ENCODE measurements around the gene AGPAT4. TPM values are rescaled to one million over a fixed set of nuclear protein-coding genes. Genes with fewer than 3 reads are reported as not detected.

AGPAT4 gene
- total RNA-seq, 3 donors from 2014 or later, result 4.6 to 10.5 (median 6.2) TPM

- H3K9me3 ChIP-seq, result no peaks in the 10 kb centered on the region
- intact Hi-C loops (cut with DNase I; ENCODE audit: low total_unique reads), result no loop called here
- H3K27ac ChIP-seq, result no peak overlapping the region
- H3K27me3 ChIP-seq, result no peaks in the 10 kb centered on the region
- no peak for TF ChIP-seq POLR2AphosphoS5 (IDR thresholded peaks at IDR 0.05)
- TF ChIP-seq, protein P1, sequence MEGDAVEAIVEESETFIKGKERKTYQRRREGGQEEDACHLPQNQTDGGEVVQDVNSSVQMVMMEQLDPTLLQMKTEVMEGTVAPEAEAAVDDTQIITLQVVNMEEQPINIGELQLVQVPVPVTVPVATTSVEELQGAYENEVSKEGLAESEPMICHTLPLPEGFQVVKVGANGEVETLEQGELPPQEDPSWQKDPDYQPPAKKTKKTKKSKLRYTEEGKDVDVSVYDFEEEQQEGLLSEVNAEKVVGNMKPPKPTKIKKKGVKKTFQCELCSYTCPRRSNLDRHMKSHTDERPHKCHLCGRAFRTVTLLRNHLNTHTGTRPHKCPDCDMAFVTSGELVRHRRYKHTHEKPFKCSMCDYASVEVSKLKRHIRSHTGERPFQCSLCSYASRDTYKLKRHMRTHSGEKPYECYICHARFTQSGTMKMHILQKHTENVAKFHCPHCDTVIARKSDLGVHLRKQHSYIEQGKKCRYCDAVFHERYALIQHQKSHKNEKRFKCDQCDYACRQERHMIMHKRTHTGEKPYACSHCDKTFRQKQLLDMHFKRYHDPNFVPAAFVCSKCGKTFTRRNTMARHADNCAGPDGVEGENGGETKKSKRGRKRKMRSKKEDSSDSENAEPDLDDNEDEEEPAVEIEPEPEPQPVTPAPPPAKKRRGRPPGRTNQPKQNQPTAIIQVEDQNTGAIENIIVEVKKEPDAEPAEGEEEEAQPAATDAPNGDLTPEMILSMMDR (IDR thresholded peaks at IDR 0.05), result no peak
- TF ChIP-seq POLR2A (IDR thresholded peaks at IDR 0.05), result no peak
- no peaks in the 10 kb centered on the region for H3K4me1 ChIP-seq
- H3K36me3 ChIP-seq, result no peaks in the 10 kb centered on the region
- no peak for DNase-seq (ENCODE audit: low spot score in 2 of 2)
- H3K4me3 ChIP-seq, result no peak overlapping the region
These were observed 81.0 kb downstream of the AGPAT4 start for GRCh38 chr6:161192636-161193411.

GRCh38 chr6:161191671-161192070 lies 82.2 kb downstream of the AGPAT4 start:
- Histone ChIP-seq H3K27ac (no peak overlapping the region), H3K9me3 (no peaks in the 10 kb centered on the region), H3K4me3 (no peak overlapping the region), H3K36me3 (no peaks in the 10 kb centered on the region), H3K27me3 (no peaks in the 10 kb centered on the region), H3K4me1 (no peaks in the 10 kb centered on the region)
- intact Hi-C loops (cut with DNase I; ENCODE audit: low total_unique reads), result no loop called here
- DNase-seq (ENCODE audit: low spot score in 2 of 2), result no peak
- TF ChIP-seq POLR2AphosphoS5 (IDR thresholded peaks at IDR 0.05) (no peak), POLR2A (IDR thresholded peaks at IDR 0.05) (no peak)
- TF ChIP-seq, protein P1 (IDR thresholded peaks at IDR 0.05), result no peak

GRCh38 chr6:161191007-161191406 lies 82.9 kb downstream of the AGPAT4 start:
- Histone ChIP-seq H3K36me3 (no peaks in the 10 kb centered on the region), H3K9me3 (no peaks in the 10 kb centered on the region)

DNA sequence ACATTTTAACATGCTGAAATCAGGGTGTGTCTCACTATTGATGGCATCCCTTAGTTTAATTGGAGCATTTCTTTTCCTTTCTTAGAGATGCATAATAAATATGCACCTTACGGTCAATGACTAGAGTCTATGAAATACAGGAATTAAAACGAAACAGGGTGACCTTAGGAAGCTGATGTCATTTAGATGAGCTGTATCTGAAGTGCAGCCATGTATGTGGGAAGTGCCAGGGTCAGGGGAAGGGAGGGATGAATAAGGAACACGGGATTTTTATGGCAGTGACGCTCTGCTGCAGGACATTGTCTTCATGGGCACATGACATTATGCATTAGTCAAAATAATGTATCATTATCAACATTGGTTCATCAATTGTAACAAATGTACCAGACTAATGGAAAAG lies 84.0 kb downstream of the AGPAT4 start:
- TF ChIP-seq POLR2A (IDR thresholded peaks at IDR 0.05) (no peak), POLR2AphosphoS5 (IDR thresholded peaks at IDR 0.05) (no peak)
- TF ChIP-seq, protein P1 (IDR thresholded peaks at IDR 0.05), result no peak
- no peak overlapping the region for H3K27ac ChIP-seq
- no peak for DNase-seq (ENCODE audit: low spot score in 2 of 2)

More at GRCh38 chr6:161191007-161191406, 82.9 kb downstream of the AGPAT4 start:
- no peak for DNase-seq (ENCODE audit: low spot score in 2 of 2)
- H3K27me3 ChIP-seq, result no peaks in the 10 kb centered on the region
- intact Hi-C loops (cut with DNase I; ENCODE audit: low total_unique reads), result no loop called here
- H3K4me3 ChIP-seq, result no peak overlapping the region
- no peaks in the 10 kb centered on the region for H3K4me1 ChIP-seq
- TF ChIP-seq POLR2AphosphoS5 (IDR thresholded peaks at IDR 0.05), result no peak
- TF ChIP-seq, protein P1 (IDR thresholded peaks at IDR 0.05), result no peak
- H3K27ac ChIP-seq, result no peak overlapping the region

DNA sequence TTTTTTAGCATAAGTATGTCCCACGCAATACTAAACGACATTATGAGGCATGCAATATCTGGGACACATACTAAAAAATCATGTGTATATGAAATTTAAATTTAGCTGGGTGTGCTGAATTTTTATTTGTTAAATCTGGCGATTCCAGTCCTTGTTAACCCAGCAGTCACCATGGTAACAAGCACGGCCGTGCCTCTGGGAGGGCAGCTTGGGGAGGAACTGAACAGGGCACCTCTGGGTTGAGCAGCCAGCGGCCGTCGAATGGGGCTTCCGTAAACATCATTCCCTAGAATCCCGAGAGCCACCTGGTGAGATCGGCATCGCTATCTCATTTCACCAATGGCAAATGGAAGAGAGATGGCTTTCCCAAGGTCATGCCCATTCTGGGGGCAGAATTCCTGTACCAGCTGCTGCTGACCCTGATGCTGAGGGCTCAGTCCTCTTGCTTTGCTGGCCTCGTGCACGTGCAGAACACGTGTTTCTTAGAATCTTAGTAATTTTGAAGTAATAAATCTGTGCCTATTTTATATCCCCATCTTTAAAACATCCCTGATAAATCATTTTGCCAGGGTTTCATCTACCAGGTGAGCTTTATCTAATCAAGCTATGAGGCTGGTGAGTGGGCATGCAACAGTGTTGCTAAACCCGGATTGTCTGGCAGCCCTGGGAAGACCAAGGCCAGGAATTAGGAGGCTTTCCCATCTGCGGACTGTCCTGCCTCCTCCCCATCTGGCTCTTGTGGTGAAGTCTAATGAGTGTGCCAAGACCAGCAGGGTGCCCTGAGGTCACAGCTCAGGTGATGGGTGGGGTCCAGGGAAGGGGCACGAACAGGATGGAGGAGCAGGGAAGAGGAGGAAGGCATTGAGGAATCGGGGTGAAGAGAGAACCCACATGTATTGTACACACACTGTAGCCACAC lies 85.1 kb downstream of the AGPAT4 start:
- no peak for DNase-seq (ENCODE audit: low spot score in 2 of 2)
- Histone ChIP-seq H3K27me3 (no peaks in the 10 kb centered on the region), H3K9me3 (no peaks in the 10 kb centered on the region), H3K27ac (no peak overlapping the region), H3K4me1 (no peaks in the 10 kb centered on the region), H3K36me3 (no peaks in the 10 kb centered on the region), H3K4me3 (no peak overlapping the region)
- intact Hi-C loops (cut with DNase I; ENCODE audit: low total_unique reads), result no loop called here
- TF ChIP-seq POLR2A (IDR thresholded peaks at IDR 0.05) (no peak), POLR2AphosphoS5 (IDR thresholded peaks at IDR 0.05) (no peak)
- TF ChIP-seq, protein P1 (IDR thresholded peaks at IDR 0.05), result no peak

More for the DNA sequence above, 84.0 kb downstream of the AGPAT4 start:
- Histone ChIP-seq H3K36me3 (no peaks in the 10 kb centered on the region), H3K9me3 (no peaks in the 10 kb centered on the region), H3K27me3 (no peaks in the 10 kb centered on the region), H3K4me3 (no peak overlapping the region), H3K4me1 (no peaks in the 10 kb centered on the region)
- intact Hi-C loops (cut with DNase I; ENCODE audit: low total_unique reads), result no loop called here

Measured in breast epithelium (tissue), 4 donors.